LNCaP clone FGC (cell line): ENCODE data around the gene HIVEP3.

ENCODE experiments used
- DNase-seq: peaks from one replicate; pipeline ENCODE4 v3.0.0-alpha.2; 2011; ENCODE audit warnings: low read depth
- H3K4me3 ChIP-seq: 2 replicates; pipeline ENCODE4 v1.5.1; 2011; ENCODE audit warnings: mild to moderate bottlenecking, low read depth, low read length, control low read depth
- CTCF ChIP-seq: IDR thresholded peaks from 2 replicates; pipeline ENCODE4 v1.5.1; 2012; ENCODE audit warnings: mild to moderate bottlenecking; ENCODE audit not compliant: control insufficient read depth, insufficient read depth; ENCODE audit errors: extremely low read depth

Gene HIVEP3

GRCh38 chr1:41730806-41731205 lies 187.9 kb downstream of the HIVEP3 start:
- TF ChIP-seq CTCF = no peak

GRCh38 chr1:41728403-41729202 lies 190.1 kb downstream of the HIVEP3 start:
- DNase-seq = no peak
- H3K4me3 ChIP-seq = no peak overlapping the region
- no peak for TF ChIP-seq CTCF

More at GRCh38 chr1:41730806-41731205, 187.9 kb downstream of the HIVEP3 start:
- no peak overlapping the region for H3K4me3 ChIP-seq
- no peak for DNase-seq

- TF ChIP-seq CTCF = no peak
- H3K4me3 ChIP-seq = no peak overlapping the region
- DNase-seq = no peak
Measured at GRCh38 chr1:41727749-41728115, 191.0 kb downstream of the HIVEP3 start.

GRCh38 chr1:41726899-41727748 lies 191.6 kb downstream of the HIVEP3 start:
- no peak for DNase-seq
- no peak overlapping the region for H3K4me3 ChIP-seq
- TF ChIP-seq CTCF = no peak

GRCh38 chr1:41726292-41726691 lies 192.4 kb downstream of the HIVEP3 start:
- H3K4me3 ChIP-seq = no peak overlapping the region
- TF ChIP-seq CTCF = no peak
- no peak for DNase-seq

GRCh38 chr1:41724926-41725325 lies 193.8 kb downstream of the HIVEP3 start:
- TF ChIP-seq CTCF = no peak
- no peak for DNase-seq
- H3K4me3 ChIP-seq = no peak overlapping the region
